Astrocyte (in vitro differentiated cells and primary cell): ENCODE results near the gene ARHGAP26. TPM values are rescaled to one million over a fixed set of nuclear protein-coding genes. Genes with fewer than 3 reads are reported as not detected.

Experiments used
- DNase-seq: peaks from one replicate; pipeline ENCODE4 v3.0.0-alpha.2; 2010; ENCODE audit warnings: low read depth
- FAIRE-seq: peaks from 2 replicates; lab custom pipeline; 2011; peaks lifted over from hg19 to GRCh38; lab: Jason Lieb, UNC
- H2AFZ ChIP-seq: 2 replicates; pipeline ENCODE4 v1.6.0; 2012; ENCODE audit warnings: low read depth, low read length, inconsistent platforms
- H3K27ac ChIP-seq: 2 replicates; pipeline ENCODE4 v1.5.1; 2011; ENCODE audit warnings: low read depth, low read length, inconsistent platforms
- H3K27me3 ChIP-seq: 2 replicates; pipeline ENCODE4 v1.6.0; 2011; ENCODE audit warnings: low read length, inconsistent platforms; ENCODE audit not compliant: insufficient read depth
- H3K36me3 ChIP-seq: 2 replicates; pipeline ENCODE4 v1.5.1; 2011; ENCODE audit warnings: low read length, inconsistent platforms; ENCODE audit not compliant: insufficient read depth
- H3K4me1 ChIP-seq: 2 replicates; pipeline ENCODE4 v1.5.1; 2011; ENCODE audit warnings: low read length, inconsistent platforms; ENCODE audit not compliant: insufficient read depth
- H3K4me2 ChIP-seq: 2 replicates; pipeline ENCODE4 v1.6.0; 2012; ENCODE audit warnings: low read length, inconsistent platforms
- H3K4me3 ChIP-seq: 2 replicates; pipeline ENCODE4 v1.5.1; 2011; ENCODE audit warnings: low read depth, mild to moderate bottlenecking, low read length, inconsistent platforms; ENCODE audit not compliant: insufficient read depth
- H3K79me2 ChIP-seq: 2 replicates; pipeline ENCODE4 v1.6.0; 2012; ENCODE audit warnings: mild to moderate bottlenecking, low read length, inconsistent platforms; ENCODE audit not compliant: insufficient read depth
- H3K9ac ChIP-seq: 2 replicates; pipeline ENCODE4 v1.6.0; 2012; ENCODE audit warnings: mild to moderate bottlenecking, low read length, inconsistent platforms
- H3K9me3 ChIP-seq: 2 replicates; pipeline ENCODE4 v1.5.1; 2012; ENCODE audit warnings: low read depth, mild to moderate bottlenecking, low read length, inconsistent platforms; ENCODE audit not compliant: insufficient read depth
- H4K20me1 ChIP-seq: 2 replicates; pipeline ENCODE4 v1.6.0; 2012; ENCODE audit warnings: low read length, inconsistent platforms; ENCODE audit not compliant: insufficient read depth
- H3K27ac Mint-ChIP-seq: one replicate; pipeline ENCODE4 v1.8.0; 2021; ENCODE audit warnings: mild to moderate bottlenecking, mixed read lengths; ENCODE audit not compliant: unreplicated experiment
- H3K27me3 Mint-ChIP-seq: one replicate; pipeline ENCODE4 v1.8.0; 2021; ENCODE audit warnings: low read depth, mixed read lengths; ENCODE audit not compliant: unreplicated experiment
- H3K36me3 Mint-ChIP-seq: one replicate; pipeline ENCODE4 v1.8.0; 2021; ENCODE audit warnings: low read depth, mixed read lengths; ENCODE audit not compliant: unreplicated experiment
- H3K4me1 Mint-ChIP-seq: one replicate; pipeline ENCODE4 v1.8.0; 2021; ENCODE audit warnings: low read depth, mixed read lengths; ENCODE audit not compliant: unreplicated experiment
- H3K4me3 Mint-ChIP-seq: one replicate; pipeline ENCODE4 v1.8.0; 2021; ENCODE audit warnings: mild to moderate bottlenecking, moderate library complexity, mixed read lengths; ENCODE audit not compliant: unreplicated experiment
- H3K9me3 Mint-ChIP-seq: one replicate; pipeline ENCODE4 v1.8.0; 2021; ENCODE audit warnings: mild to moderate bottlenecking, mixed read lengths; ENCODE audit not compliant: unreplicated experiment
- EZH2 ChIP-seq: IDR thresholded peaks from 2 replicates; pipeline ENCODE4 v1.6.1; 2012; ENCODE audit warnings: mild to moderate bottlenecking, low read length, inconsistent platforms; ENCODE audit not compliant: insufficient read depth
- total RNA-seq: library from RNA; stranded (reverse); gene quantifications from 2 replicates; pipeline ENCODE4 v1.2.1, GENCODE V29; 2021
- TF ChIP-seq, protein P1 (sequence below): IDR thresholded peaks from 2 replicates; pipeline ENCODE4 v1.5.1; 2011; ENCODE audit warnings: low read depth, mild to moderate bottlenecking, inconsistent platforms, low read length, moderate library complexity; ENCODE audit not compliant: insufficient read depth

Gene ARHGAP26
- total RNA-seq, 1 donor from 2014 or later = 5.6 TPM

- Mint-ChIP-seq H3K27me3 (no peaks in the 10 kb centered on the region), H3K36me3 (no peaks in the 10 kb centered on the region), H3K9me3 (peaks cover 2% of the 10 kb centered on the region), H3K27ac (no peak overlapping the region), H3K4me3 (no peak overlapping the region), H3K4me1 (peaks cover 42% of the 10 kb centered on the region)
- peaks cover 49% of the 10 kb centered on the region for H3K4me1 ChIP-seq
- no peaks in the 10 kb centered on the region for H4K20me1 ChIP-seq
- H3K79me2 ChIP-seq = no peaks in the 10 kb centered on the region
- H3K4me2 ChIP-seq = no peak overlapping the region
- no peak overlapping the region for H2AFZ ChIP-seq
- no peaks in the 10 kb centered on the region for H3K27me3 ChIP-seq
- no peak overlapping the region for H3K9ac ChIP-seq
- DNase-seq (no peak), FAIRE-seq (no peak)
- H3K27ac ChIP-seq = no peak overlapping the region
- no peaks in the 10 kb centered on the region for H3K9me3 ChIP-seq
- H3K36me3 ChIP-seq = no peaks in the 10 kb centered on the region
- H3K4me3 ChIP-seq = no peak overlapping the region
- TF ChIP-seq EZH2 = no peak
- TF ChIP-seq, protein P1, sequence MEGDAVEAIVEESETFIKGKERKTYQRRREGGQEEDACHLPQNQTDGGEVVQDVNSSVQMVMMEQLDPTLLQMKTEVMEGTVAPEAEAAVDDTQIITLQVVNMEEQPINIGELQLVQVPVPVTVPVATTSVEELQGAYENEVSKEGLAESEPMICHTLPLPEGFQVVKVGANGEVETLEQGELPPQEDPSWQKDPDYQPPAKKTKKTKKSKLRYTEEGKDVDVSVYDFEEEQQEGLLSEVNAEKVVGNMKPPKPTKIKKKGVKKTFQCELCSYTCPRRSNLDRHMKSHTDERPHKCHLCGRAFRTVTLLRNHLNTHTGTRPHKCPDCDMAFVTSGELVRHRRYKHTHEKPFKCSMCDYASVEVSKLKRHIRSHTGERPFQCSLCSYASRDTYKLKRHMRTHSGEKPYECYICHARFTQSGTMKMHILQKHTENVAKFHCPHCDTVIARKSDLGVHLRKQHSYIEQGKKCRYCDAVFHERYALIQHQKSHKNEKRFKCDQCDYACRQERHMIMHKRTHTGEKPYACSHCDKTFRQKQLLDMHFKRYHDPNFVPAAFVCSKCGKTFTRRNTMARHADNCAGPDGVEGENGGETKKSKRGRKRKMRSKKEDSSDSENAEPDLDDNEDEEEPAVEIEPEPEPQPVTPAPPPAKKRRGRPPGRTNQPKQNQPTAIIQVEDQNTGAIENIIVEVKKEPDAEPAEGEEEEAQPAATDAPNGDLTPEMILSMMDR = no peak
These were observed 478.2 kb downstream of the ARHGAP26 start for GRCh38 chr5:143248391-143248790.

DNA sequence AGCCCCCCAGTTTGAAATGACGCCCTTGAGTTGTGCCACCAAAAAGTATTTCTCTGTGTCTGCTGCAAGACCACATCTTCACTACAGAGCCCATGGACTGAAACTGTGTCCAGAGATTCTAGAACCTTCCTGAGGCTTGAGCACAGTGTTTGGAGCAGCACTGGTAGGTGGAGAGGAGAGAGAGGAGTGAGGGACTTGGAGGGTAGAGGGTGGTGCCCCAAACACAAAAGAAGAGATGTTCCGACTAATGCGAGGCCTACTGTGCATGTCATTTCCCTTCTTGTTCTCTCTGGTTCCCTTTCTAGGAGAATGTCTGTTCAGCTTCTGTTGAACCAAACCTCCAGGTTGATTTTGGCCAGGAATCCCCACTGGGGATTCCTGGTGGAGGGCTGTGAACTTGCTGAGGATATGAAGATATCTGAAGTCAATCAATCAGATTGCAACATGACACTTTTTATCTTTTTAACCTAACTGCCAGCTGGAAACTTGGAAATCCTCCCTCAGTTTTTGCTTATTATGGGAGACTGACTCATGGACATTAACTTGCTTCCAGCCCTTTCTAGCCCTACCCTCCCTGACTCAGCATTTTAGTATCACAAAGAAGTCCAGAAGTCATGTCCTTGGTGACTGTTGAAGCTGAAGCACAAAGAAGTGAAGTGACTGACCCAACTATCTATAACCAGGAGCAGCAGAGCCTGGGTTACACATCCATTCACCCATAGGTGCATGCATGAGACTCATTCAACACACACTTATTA, 478.8 kb downstream of the ARHGAP26 start:
- peak overlapping the region; percentile 24 for H3K27ac ChIP-seq
- DNase-seq (peak; percentile 91), FAIRE-seq (peak; percentile 93)
- H3K4me1 Mint-ChIP-seq = peaks cover 36% of the 10 kb centered on the region
- no peaks in the 10 kb centered on the region for H3K79me2 ChIP-seq
- no peaks in the 10 kb centered on the region for H3K9me3 ChIP-seq
- peaks cover 2% of the 10 kb centered on the region for H3K9me3 Mint-ChIP-seq
- no peaks in the 10 kb centered on the region for H3K27me3 ChIP-seq
- no peaks in the 10 kb centered on the region for H4K20me1 ChIP-seq
- H3K4me1 ChIP-seq = peaks cover 43% of the 10 kb centered on the region
- H3K9ac ChIP-seq = no peak overlapping the region
- no peaks in the 10 kb centered on the region for H3K36me3 ChIP-seq
- H3K27ac Mint-ChIP-seq = peak overlapping the region; percentile 70
- no peak overlapping the region for H3K4me3 ChIP-seq
- no peaks in the 10 kb centered on the region for H3K27me3 Mint-ChIP-seq
- H3K4me2 ChIP-seq = peak overlapping the region; percentile 45
- H3K36me3 Mint-ChIP-seq = no peaks in the 10 kb centered on the region
- H2AFZ ChIP-seq = peak overlapping the region; percentile 36
- TF ChIP-seq EZH2 = no peak
- TF ChIP-seq, protein P1 = no peak
- no peak overlapping the region for H3K4me3 Mint-ChIP-seq

DNA sequence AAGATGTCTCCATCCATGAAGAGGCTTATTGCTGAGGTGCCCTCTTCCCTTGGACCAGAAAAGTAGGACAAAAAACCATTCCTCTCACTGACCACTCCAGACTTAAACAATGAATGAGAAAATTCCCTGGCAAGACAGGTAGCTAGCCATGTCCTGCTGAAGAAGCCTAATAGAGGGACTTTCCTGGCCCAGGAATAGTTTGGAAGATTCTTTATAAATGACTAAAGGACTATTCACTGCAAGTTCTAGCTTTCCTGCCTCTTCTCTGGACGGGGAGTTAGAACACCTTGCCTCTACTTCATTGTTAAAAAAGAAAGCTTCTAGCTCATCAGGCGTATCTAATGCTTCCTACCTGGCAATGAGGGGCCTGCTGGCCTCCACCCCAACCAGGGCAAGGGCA, 479.7 kb downstream of the ARHGAP26 start:
- DNase-seq = peak; percentile 36
- peak overlapping the region; percentile 0 for H3K4me3 Mint-ChIP-seq
- Histone ChIP-seq H3K4me1 (peaks cover 35% of the 10 kb centered on the region), H2AFZ (no peak overlapping the region), H3K27me3 (no peaks in the 10 kb centered on the region), H3K27ac (no peak overlapping the region), H3K79me2 (no peaks in the 10 kb centered on the region), H3K4me2 (no peak overlapping the region), H3K36me3 (no peaks in the 10 kb centered on the region), H3K9me3 (no peaks in the 10 kb centered on the region), H3K4me3 (no peak overlapping the region), H3K9ac (no peak overlapping the region), H4K20me1 (no peaks in the 10 kb centered on the region)
- peaks cover 27% of the 10 kb centered on the region for H3K4me1 Mint-ChIP-seq
- peak overlapping the region; percentile 70 for H3K27ac Mint-ChIP-seq
- H3K36me3 Mint-ChIP-seq = no peaks in the 10 kb centered on the region
- FAIRE-seq = no peak
- H3K9me3 Mint-ChIP-seq = peaks cover 2% of the 10 kb centered on the region
- TF ChIP-seq, protein P1 = no peak
- TF ChIP-seq EZH2 = no peak
- H3K27me3 Mint-ChIP-seq = no peaks in the 10 kb centered on the region
